Inflammatory macrophage treated with lipopolysaccharide for 1 hour (primary cell): Measurements from ENCODE around the gene NOD1.

Experiments used
- DNase-seq, 2 donors: peaks; one replicate each; pipeline ENCODE4 v3.0.0-alpha.2; 2020 to 2022

NOD1 gene

GRCh38 chr7:30470163-30470770, 8.3 kb downstream of the NOD1 start:
- DNase-seq: no peak

- DNase-seq: peak; percentile 33 to 55
Measured at GRCh38 chr7:30469303-30469702, 9.3 kb downstream of the NOD1 start.

- no peak for DNase-seq
Measured at GRCh38 chr7:30468791-30469190, 9.8 kb downstream of the NOD1 start.

GRCh38 chr7:30468041-30468440, 10.5 kb downstream of the NOD1 start:
- DNase-seq: peak; percentile 43 to 47

- DNase-seq: no peak
Measured at GRCh38 chr7:30467271-30467670, 11.3 kb downstream of the NOD1 start.

- no peak for DNase-seq
Measured at GRCh38 chr7:30466266-30466665, 12.3 kb downstream of the NOD1 start.

GRCh38 chr7:30465811-30466180, 12.8 kb downstream of the NOD1 start:
- DNase-seq: no peak

GRCh38 chr7:30465046-30465810, 13.4 kb downstream of the NOD1 start:
- no peak for DNase-seq

- peak; percentile 48 to 57 for DNase-seq
Measured at GRCh38 chr7:30464231-30464671, 14.3 kb downstream of the NOD1 start.

- DNase-seq: peak; percentile 48 to 73
Measured at GRCh38 chr7:30463405-30464145, 15.0 kb downstream of the NOD1 start.

GRCh38 chr7:30462179-30462578, 16.4 kb downstream of the NOD1 start:
- DNase-seq: peak; percentile 87 to 94

GRCh38 chr7:30460246-30460633, 18.3 kb downstream of the NOD1 start:
- DNase-seq: no peak

GRCh38 chr7:30459591-30460245, 18.9 kb downstream of the NOD1 start:
- DNase-seq: peak; percentile 37 to 55

- no peak for DNase-seq
Measured at GRCh38 chr7:30458311-30458710, 20.3 kb downstream of the NOD1 start.

GRCh38 chr7:30453921-30454320, 24.7 kb downstream of the NOD1 start:
- DNase-seq: no peak

- DNase-seq: no peak
Measured at GRCh38 chr7:30453016-30453415, 25.6 kb downstream of the NOD1 start.

GRCh38 chr7:30452280-30452930, 26.2 kb downstream of the NOD1 start:
- no peak for DNase-seq

- DNase-seq: no peak
Measured at GRCh38 chr7:30451539-30452279, 26.9 kb downstream of the NOD1 start.

GRCh38 chr7:30450983-30451497, 27.5 kb downstream of the NOD1 start:
- DNase-seq: no peak

- DNase-seq: no peak
Measured at GRCh38 chr7:30450240-30450982, 28.2 kb downstream of the NOD1 start.
